PC-3 (cell line): Measurements from ENCODE around the gene CPS1.

Experiments used
- CTCF ChIP-seq: fragments of 300-600 bp; sonication (generic); conservative IDR thresholded peaks from 2 replicates; pipeline ENCODE4 v1.5.1; 2017; ENCODE audit warnings: antibody characterized with exemption, low read depth, mild to moderate bottlenecking, low read length
- EZH2 ChIP-seq: fragments of 300-600 bp; sonication (generic); IDR thresholded peaks from one replicate; pipeline ENCODE4 v1.6.1; 2017; ENCODE audit warnings: antibody characterized with exemption, mild to moderate bottlenecking, low read length; ENCODE audit not compliant: unreplicated experiment
- EZH2phosphoT487 ChIP-seq: fragments of 300-600 bp; sonication (generic); IDR thresholded peaks from 2 replicates; pipeline ENCODE4 v1.6.1; 2018; ENCODE audit warnings: mild to moderate bottlenecking, antibody characterized with exemption, low read length, borderline replicate concordance

GRCh38 chr2:210715560-210716082 is 159.2 kb downstream of the CPS1 start:
- no peak for TF ChIP-seq CTCF
- TF ChIP-seq EZH2phosphoT487 = no peak
- no peak for TF ChIP-seq EZH2
